Endometrial microvascular endothelial cells (primary cell): Measurements from ENCODE around the gene UQCC2. TPM values are rescaled to one million over a fixed set of nuclear protein-coding genes. Genes with fewer than 3 reads are reported as not detected.

ENCODE experiments used
- in situ Hi-C: cut with HindIII; loops from 2 replicates; pipeline ENCODE4 v1.10.0; 2017; ENCODE audit warnings: low sequenced_read_pairs, low pct_unique_long_range_greater_than_20kb; ENCODE audit errors: inconsistent ontology term
- total RNA-seq: library from RNA; depleted of rRNA; stranded (reverse); fragments of >200 nt; gene quantifications from one replicate; pipeline ENCODE4 v1.2.3, GENCODE V29; 2015; ENCODE audit errors: inconsistent ontology term

UQCC2 gene
- total RNA-seq, 1 donor from 2014 or later = 59.1 TPM

GRCh38 chr6:33745548-33745947 lies 34.0 kb upstream of the UQCC2 start:
- in situ Hi-C loops = no loop called here

GRCh38 chr6:33744895-33745546 lies 33.5 kb upstream of the UQCC2 start:
- in situ Hi-C loops = no loop called here

GRCh38 chr6:33744001-33744848 lies 32.7 kb upstream of the UQCC2 start:
- in situ Hi-C loops = no loop called here

GRCh38 chr6:33742837-33743236 lies 31.3 kb upstream of the UQCC2 start:
- in situ Hi-C loops = no loop called here

GRCh38 chr6:33742092-33742491 lies 30.6 kb upstream of the UQCC2 start:
- in situ Hi-C loops = no loop called here

GRCh38 chr6:33740794-33741193 lies 29.3 kb upstream of the UQCC2 start:
- in situ Hi-C loops = no loop called here

- in situ Hi-C loops = no loop called here
These were observed 28.7 kb upstream of the UQCC2 start for GRCh38 chr6:33740204-33740608.

GRCh38 chr6:33739571-33739970 lies 28.1 kb upstream of the UQCC2 start:
- in situ Hi-C loops = no loop called here

GRCh38 chr6:33738879-33739278 lies 27.4 kb upstream of the UQCC2 start:
- in situ Hi-C loops = no loop called here

- in situ Hi-C loops = no loop called here
These were observed 26.7 kb upstream of the UQCC2 start for GRCh38 chr6:33738153-33738552.

GRCh38 chr6:33737267-33738026 lies 25.9 kb upstream of the UQCC2 start:
- in situ Hi-C loops = no loop called here

- in situ Hi-C loops = no loop called here
These were observed 23.7 kb upstream of the UQCC2 start for GRCh38 chr6:33735216-33735615.

GRCh38 chr6:33733709-33734007 lies 22.2 kb upstream of the UQCC2 start:
- in situ Hi-C loops = no loop called here

- in situ Hi-C loops = no loop called here
These were observed 21.6 kb upstream of the UQCC2 start for GRCh38 chr6:33732817-33733708.

GRCh38 chr6:33732385-33732784 lies 20.9 kb upstream of the UQCC2 start:
- in situ Hi-C loops = no loop called here

- in situ Hi-C loops = no loop called here
These were observed 20.3 kb upstream of the UQCC2 start for GRCh38 chr6:33731751-33732282.

- in situ Hi-C loops = no loop called here
These were observed 19.5 kb upstream of the UQCC2 start for GRCh38 chr6:33731035-33731434.

GRCh38 chr6:33730611-33731010 lies 19.1 kb upstream of the UQCC2 start:
- in situ Hi-C loops = no loop called here

GRCh38 chr6:33729059-33729458 lies 17.6 kb upstream of the UQCC2 start:
- in situ Hi-C loops = no loop called here
